Stimulated activated CD8-positive, alpha-beta memory T cell treated with anti-CD3 and anti-CD28 coated beads, Interleukin-12 subunit alpha, Interleukin-12 subunit beta, amount 100 ng/mL, for 1 hour (primary cell): ENCODE measurements around the gene VAV3.

Experiments used
- DNase-seq: peaks from one replicate; pipeline ENCODE4 v3.0.0-alpha.2; 2020; ENCODE audit warnings: low read depth

Gene VAV3

DNA sequence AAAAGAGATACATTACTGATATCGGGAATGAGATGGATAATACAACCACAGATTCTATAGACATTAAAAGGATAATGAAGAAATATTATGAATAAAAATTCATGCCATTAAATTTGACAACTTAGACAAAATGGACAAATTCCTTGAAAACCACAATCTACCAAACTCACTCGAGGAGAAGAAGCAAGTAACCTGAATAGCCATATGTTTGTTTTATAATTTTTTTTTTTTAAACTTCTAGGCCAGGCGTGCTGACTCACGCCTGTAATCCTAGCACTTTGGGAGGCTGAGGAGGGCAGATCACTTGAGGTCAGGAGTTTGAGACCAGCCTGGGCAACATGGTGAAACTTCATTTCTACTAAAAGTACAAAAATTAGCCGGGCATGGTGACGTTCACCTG, 327.9 kb downstream of the VAV3 start:
- DNase-seq, result no peak

DNA sequence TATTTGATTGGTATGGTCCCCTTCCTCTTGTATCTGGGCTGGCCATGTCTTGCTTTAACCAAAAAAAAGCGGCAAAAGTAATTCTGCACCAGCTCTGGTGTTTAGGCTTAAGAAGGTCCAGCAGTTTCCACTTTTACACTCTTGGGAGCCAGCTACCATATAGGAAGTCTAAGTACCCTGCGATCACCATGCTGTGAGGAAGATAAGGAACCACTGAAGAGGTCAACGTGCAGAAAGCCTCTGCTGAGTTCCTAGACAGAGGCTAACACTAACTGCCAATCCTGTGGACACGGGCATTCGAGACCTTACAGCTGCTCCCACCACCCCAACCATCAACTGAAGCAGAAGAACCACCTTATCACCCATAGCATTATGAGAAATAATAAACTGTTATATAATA, 331.4 kb downstream of the VAV3 start:
- DNase-seq, result no peak

DNA sequence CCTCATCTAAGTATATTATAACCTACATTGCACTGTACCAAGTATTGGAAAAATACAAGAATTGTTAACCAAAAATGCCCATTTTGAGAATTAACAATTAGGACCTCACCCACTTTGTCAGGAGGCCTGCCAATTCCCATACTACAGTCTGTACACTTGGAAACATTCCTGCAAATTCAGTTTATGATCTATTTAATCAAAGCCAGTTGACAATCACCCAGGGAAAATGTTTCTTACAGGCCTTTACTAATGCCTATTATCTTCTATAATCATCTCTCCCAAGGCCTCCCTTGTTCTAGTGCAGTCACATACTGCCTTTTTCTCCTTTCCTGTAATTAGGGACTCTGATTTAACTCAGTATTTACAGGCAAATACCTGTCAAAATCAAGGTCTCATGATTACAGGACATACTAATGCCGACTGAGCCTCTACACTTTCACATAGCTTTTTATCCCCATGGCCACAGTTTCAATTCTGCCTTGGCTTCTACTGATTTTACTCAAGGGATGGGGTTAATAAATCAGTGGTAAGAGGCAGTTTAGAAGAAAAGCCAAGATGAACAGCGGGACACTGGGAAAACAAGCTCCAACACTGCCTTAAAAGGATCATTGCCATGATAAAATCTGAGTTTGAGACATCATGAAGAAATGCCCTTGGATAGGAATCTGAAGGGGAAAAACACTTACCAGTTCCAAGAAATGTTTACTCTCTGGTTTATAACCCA, 338.7 kb downstream of the VAV3 start:
- DNase-seq, result no peak

DNA sequence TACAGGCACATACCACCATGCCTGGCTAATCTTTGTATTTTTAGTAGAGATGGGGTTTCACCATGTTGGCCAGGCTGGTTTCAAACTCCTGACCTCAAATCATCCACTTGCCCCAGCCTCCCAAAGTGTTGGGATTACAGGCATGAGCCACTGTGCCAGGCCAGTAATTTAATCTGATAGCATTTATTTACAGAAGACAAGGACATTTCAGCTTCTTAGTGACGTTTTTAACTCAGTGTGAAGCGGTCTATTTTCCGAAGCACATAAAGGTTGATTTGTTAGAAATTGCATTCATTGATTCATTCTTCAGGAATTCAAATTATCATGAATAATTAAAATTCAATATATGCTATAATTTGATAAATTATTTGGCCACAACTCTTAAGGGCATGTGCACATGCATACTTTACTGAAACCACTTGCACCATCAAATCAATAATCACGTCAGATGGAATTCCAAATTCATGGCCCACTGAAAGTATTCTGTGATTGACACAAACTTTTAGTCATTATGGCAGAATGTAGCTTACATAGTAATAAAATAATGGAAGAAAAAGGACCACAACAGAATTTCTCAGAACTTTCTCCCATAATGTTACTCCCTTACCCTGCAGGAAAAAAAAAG, 339.5 kb downstream of the VAV3 start:
- DNase-seq, result no peak

DNA sequence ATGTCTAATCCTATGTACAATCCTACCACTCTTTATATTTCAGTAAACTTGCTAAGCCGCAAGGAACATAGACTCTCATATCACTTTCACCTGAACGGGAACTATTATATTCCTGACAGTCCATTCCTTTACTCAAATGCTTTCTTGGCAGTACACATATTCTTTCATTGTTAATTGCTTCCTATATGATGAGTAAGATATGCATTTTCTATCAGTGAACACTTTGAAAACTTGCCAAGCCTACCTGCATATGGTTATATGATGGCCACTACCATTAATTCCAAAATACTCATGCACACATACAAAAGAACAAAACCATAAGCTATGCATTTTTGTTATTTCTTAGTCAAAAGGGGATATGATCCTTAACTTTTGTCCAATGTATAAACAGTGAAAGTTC, 341.5 kb downstream of the VAV3 start:
- no peak for DNase-seq

- no peak for DNase-seq
These were observed 342.0 kb downstream of the VAV3 start for GRCh38 chr1:107622966-107623365.

DNA sequence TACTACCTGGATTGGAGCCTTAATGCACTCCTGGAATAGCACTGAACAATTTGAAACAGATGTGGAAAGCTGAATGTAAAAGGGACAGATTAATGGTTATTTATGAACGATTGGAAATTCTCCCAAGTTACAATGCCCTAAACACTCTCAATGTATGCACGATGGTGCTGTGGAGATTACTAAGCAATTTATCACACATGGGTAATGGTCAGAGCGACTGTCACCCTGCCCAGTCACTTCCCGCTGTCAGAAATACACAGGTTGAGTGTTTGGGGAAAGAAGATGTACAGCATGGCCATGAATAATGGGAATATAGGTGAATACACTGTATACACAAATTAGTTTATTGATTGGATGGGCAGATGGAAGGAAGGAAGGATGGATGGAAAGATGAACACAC, 342.4 kb downstream of the VAV3 start:
- no peak for DNase-seq

DNA sequence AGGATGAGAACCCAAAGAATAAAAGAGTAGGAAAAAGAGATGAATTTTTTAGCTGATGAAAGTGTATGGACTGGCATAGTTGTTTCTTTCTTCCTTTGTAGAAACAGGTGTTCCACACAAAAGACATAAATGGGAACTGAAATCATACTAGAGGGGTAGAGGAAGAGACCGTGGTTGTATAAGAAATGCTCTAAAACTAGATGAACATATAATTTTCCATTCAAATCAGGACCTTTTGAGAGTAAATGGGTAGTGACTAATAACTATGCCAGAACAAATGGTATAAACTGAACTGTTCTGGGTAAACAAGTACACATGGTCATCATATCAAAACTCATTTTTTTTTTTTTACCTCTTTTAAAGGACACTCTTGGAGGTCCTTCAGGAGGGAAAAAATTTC, 344.2 kb downstream of the VAV3 start:
- no peak for DNase-seq

DNA sequence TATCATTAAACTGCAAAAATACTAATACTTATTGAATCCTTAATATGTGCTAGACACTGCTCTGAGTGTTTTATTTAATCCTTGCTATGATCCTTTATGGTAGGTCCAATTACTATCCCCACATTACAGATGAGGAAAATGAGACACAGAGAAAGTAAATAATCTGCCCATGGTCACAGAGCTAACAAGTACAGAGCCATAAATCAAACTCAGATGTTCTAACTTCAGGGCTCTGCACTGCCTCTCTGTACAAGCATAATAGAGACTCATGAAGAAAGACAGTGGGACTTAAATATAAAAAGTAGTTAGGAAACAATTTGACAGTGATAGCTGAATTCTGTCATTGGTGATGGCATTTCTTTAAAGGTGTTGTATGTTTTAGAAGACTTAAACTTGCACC, 346.4 kb downstream of the VAV3 start:
- no peak for DNase-seq

- no peak for DNase-seq
These were observed 347.1 kb downstream of the VAV3 start for GRCh38 chr1:107617921-107618320.

GRCh38 chr1:107617456-107617855, 347.5 kb downstream of the VAV3 start:
- DNase-seq, result no peak

DNA sequence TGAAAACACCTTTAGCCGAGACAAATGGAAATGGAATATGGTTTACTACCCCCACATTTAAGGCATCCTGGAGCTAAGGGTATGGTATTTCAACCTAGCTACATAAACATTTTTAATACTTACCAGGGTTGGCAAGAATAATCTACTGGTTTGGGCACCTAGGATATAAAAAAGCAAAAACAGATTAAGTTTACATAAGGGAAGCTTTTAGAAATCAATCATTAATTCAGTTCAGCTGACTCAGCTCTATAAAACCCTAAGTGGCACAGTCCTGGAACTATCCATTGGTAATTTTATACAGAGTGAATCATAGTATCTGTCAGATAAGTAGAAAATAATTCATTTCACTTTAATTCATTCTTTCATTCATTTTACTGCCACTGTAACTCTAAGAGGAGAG, 355.2 kb downstream of the VAV3 start:
- DNase-seq, result no peak

DNA sequence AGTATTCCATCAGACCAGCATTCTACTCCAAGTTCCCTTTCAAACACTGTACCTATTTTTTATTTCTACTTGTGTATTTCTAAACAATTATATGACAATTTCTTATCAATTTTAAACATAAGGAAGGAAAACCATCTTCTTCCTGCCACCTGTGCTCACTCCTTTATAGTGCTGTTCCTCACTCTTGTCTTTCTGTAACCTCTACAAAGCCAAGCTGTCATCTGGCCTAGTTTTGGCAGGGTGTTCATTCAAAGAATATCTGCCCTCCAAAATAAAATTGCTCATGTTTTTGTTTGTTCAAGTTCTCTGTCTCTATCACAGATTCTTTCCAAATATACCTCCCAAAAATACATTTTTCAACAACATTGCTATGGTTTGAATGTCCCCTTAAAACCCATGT, 360.2 kb downstream of the VAV3 start:
- no peak for DNase-seq

DNA sequence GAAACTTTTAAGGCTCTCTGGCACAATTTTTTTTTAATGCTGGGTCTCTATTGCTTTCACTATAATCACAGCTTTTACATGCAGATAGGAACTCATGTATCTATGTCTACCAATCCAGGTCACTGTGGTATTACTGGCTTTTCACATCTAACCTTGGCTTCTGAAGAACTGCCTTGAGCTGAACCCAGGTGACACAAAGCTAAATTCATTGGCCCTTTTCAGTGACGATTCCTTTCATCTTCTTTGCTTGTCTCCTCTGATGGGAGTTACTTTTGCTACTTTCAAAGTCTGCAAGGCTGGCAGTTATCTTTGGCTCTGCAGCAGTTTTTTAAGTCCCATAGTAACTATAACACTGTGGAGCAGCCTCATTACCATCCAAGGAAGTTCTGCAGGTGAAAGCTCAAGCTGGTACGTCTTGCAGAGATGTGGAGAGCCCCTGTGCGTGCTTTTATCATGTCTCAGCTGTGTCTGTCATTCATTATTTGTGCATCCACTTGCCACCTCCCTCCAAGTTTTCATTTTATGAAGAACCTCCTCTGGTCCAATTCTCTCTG, 364.3 kb downstream of the VAV3 start:
- no peak for DNase-seq

GRCh38 chr1:107599220-107599619, 365.8 kb downstream of the VAV3 start:
- DNase-seq, result no peak

GRCh38 chr1:107597290-107597689, 367.7 kb downstream of the VAV3 start:
- no peak for DNase-seq

GRCh38 chr1:107594536-107594935, 370.4 kb downstream of the VAV3 start:
- no peak for DNase-seq

DNA sequence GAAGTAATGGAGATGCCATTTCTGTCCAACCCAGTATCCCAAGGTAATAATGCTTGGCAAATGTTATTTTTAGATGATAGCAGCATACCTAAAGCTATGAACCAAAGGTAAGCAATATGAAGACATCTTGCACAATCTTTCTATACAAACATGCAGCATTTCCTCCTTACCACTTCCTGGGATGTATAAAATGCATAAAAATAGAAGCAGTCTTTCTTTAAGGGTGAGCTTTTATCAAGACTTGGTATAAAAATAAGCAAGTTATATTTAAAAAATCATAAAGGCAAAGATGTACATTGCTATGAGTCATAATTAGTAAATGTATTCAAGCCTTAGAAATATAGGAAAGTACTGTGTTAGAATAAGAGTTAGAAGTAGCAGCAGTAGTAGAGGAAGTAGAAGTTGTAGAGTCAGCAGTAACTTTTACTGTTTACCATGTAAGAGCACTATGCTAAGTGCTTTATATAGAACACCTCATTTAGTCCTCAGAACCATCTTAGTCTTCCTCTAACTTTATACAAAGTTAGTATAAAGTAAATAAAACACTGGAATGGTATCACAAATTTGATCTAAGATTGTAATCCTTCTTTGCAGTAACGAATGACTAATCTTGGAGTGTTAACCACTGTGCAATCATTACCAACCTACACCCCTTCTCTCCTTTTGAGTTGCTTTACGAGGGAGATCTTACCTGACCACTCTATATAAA, 371.3 kb downstream of the VAV3 start:
- DNase-seq, result no peak

GRCh38 chr1:107590900-107591622, 373.9 kb downstream of the VAV3 start:
- no peak for DNase-seq

DNA sequence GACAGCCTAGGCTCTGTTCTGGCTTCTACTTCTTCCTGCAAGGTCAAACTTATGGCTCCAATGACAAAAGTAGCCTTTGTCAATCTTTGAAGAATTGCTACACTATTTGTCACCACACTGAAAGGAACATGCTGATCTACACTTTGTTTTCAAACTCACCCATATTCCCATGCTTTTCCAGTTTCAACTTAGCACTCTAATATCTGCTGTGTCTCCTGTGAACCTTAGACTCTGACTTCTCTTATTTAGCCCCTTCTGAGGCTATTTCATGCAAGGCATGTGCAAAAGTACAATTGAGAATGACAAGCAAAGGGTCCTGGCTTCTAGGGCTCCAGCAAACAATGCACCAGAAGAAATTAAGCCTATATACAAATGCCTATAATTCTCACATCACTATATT, 374.9 kb downstream of the VAV3 start:
- DNase-seq, result no peak

GRCh38 chr1:107588321-107588720, 376.7 kb downstream of the VAV3 start:
- DNase-seq, result no peak

DNA sequence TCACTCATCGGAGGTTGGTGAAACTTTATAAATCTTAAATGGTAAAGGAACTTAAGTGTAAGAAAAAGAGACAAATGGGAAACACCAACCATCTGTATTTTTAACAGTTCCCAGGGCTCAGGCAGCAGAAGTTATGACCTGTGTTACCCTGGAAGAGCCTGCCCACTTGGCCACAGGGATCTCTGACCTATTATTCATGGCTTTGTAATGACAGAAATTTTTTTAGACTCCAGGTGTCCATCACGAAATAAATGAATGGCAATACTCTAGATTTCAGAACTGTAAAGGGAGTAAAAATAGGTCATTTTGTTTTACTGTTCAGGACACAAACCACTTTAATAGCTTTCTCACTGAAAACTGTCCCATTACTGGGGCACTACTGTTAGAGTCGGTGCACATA, 389.8 kb downstream of the VAV3 start:
- no peak for DNase-seq

DNA sequence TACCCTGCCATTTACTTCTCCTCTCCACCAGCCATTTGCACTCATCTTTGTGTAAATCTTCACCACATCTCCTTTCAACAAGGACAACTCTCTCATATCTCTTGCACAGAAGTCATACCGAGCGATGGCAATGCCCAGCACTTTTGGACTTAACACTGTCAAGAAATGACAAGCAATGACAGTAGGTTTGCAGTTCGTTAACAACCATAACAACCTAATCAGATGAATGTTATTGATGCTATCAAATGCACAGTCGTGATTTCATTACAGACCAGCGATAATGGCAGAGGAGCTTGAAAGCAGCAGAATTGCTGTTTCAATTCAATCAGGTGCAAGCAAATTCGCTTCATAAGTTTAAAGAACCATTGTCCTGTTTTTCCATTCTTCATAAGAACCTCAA, 390.9 kb downstream of the VAV3 start:
- no peak for DNase-seq
